SKM-1 treated with dmso at 0.1 percent for 144 hours (cell line): Measurements from ENCODE around the gene CBLIF.
"Not testable (repeated sequence)": the region's sequence is repeated elsewhere in the genome, so short reads cannot be mapped to it uniquely, and the experiment has no call there.

Experiments used
- DNase-seq: peaks from one replicate; lab custom pipeline; 2025; ENCODE audit not compliant: unreplicated experiment; lab: John Stamatoyannopoulos, UW

The CBLIF gene

GRCh38 chr11:59845399-59845798 is at the start of gene CBLIF:
CBLIF (minus strand) TSS chr11:59845499; CDS start chr11:59845453, 46 bp downstream.
- no peak for DNase-seq

GRCh38 chr11:59894616-59895015 is 49.3 kb upstream of the CBLIF start:
- DNase-seq, result no peak

DNA sequence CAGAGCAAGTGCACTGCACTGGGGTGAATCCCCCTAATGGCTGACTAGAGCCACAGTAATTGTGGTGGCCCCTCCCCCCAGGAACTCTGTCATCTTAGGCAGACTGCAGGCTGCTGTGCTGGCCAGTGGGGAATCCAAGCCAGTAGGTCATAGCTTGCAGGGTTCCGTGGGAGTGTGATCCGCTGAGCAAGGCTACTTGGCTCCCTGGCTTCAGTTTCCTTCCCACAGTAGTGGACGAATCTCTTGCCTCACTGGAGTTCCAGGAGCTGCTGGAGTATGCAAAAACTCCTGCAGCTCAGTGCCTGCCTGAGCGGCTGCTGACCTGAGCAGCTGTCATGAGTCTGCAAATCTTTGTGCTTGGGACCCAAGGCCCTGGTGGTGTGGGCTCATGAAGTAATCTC is 46.5 kb upstream of the CBLIF start:
- DNase-seq, result no peak

GRCh38 chr11:59887156-59887555 is 41.9 kb upstream of the CBLIF start:
- DNase-seq, result not testable (repeated sequence)

DNA sequence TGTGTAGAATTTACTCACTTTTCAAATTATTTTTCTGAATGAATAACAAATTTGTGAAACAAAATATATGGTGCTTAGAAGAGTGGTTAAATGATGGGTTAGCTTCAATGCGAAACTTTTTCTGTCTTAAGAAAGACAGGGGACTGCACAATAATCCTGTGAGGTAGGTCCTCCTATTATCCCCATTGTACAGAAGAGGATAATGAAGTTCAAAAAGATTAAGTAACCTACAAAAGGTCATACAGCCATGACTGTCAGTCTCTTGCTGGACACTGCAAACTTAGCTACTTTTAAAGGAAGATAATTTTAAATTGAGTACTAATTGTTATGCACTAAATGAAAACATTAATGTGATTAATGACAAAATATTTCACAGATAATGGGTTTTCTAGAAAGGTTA is 38.3 kb upstream of the CBLIF start:
- no peak for DNase-seq

DNA sequence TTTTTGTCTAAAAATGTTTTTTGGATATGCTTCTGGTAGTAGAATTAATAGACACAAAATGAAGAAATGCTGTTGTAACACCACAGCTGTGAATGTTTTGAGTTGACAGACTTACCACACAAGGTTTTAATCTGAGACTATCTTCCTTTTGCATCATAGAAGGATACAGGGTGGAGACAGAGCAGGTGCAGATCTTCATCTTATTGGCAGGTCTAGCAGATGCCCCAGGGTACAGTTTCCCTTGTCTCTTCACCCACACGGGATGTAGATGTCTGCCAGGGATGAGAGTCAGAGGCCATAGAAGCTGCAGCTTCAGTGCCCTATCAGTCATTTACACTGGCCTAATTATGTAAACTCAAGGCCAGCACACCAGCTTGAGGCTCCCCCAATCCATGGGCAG is 34.3 kb upstream of the CBLIF start:
- DNase-seq, result no peak

DNA sequence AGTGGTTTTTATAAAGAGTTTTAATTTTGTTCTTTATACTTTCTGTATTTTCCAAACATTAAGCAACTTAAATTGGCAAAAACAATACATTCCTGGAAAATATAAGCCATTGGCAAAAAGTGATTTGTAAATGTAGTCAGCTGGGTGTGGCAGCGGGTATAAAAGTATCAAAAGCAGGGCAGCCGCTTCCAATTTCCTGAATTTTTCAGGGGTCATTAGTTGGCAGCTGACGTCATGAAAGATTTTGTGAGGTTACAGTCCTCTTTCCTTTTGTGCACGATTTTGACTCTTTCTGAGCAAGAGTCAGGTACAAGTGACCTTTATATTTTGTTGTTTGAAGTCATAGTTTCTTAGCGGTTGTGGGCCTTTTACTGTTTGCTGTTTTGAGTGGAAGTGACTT is 33.3 kb upstream of the CBLIF start, which contains the start of gene OOSP3:
Gene OOSP3, plus strand, starts transcription at position 208 of the 400 bp plus-strand sequence. Its CDS starts 27 bp downstream, at position 235.
- DNase-seq, result no peak

- DNase-seq, result no peak
These were observed 32.5 kb upstream of the CBLIF start for GRCh38 chr11:59877784-59878183.

- no peak for DNase-seq
These were observed 32.0 kb upstream of the CBLIF start for GRCh38 chr11:59877325-59877724.

DNA sequence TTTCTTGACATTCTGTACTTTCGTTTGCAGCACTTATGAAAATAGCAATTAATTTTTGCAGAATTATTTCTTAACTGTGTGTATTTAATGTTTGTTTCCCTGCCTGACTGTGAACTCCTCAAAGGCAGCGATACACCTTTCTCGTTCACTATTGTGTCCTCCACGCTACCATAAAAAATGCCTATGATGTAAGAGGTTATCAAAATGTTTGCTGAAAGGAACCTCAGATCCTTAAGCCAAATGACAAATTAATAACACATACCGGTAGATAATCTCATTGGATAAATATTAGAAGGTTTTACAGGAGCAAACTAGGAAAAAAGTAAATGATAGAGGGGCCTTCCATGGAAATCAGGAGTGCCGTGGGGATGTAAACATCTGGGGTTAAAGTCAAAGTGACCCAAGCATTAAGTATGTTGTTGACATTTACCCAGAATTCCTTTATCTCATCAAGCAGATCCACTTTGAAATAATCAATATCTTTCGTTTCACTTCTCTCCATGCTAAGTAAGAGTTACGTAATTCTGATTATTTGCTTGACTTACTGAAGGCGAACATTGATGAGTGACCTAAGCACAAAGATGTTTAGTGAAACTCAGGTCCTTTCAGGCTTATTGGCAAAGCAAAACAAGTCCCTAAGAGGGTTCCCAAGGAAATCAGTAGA is 30.7 kb upstream of the CBLIF start:
- DNase-seq, result no peak

GRCh38 chr11:59872076-59872475 is 26.8 kb upstream of the CBLIF start:
- no peak for DNase-seq

DNA sequence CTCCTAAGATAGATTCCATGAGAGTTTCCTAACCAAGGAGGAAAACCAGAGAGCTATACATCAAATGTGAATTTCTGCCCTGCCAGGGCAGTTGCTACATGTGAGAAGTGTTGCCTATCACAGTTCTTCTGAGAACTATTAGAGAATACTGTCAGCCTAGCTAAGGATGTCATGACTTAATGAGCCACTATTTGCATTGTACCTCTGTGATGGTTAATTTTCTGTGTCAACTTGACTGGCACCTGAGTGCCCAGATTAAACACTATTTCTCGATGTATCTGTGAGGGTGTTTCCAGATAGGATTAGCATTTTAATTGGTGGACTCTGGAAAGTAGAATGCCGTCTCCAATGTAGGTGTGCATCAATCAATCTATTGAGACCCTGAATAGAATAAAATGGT is 22.6 kb upstream of the CBLIF start:
- no peak for DNase-seq

GRCh38 chr11:59866836-59867235 is 21.5 kb upstream of the CBLIF start:
- peak; percentile 54 for DNase-seq

DNA sequence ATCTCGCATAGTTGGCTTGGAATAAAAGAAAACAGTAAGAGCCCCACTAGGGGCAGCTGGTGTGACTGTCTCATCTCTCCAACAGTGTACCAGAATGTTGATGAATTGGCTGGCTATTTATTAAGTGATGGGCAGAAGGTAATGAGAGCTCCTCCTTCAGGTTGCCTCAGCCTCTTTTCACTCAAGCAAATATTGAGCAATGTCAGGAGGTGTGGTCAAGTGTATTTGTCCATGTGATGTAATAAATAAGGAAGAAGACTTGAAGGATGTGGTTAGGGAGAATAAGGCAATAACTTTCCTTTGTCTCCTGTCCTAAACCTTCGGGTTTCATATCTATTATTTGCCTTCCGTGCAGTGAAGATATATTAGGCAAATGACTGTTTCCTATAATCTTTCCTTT is 21.1 kb upstream of the CBLIF start, which contains the start of gene TCN1:
Gene TCN1, minus strand, starts transcription at position 91 of the 400 bp plus-strand sequence. Its CDS starts 17 bp downstream, at position 74.
- peak; percentile 97 for DNase-seq

DNA sequence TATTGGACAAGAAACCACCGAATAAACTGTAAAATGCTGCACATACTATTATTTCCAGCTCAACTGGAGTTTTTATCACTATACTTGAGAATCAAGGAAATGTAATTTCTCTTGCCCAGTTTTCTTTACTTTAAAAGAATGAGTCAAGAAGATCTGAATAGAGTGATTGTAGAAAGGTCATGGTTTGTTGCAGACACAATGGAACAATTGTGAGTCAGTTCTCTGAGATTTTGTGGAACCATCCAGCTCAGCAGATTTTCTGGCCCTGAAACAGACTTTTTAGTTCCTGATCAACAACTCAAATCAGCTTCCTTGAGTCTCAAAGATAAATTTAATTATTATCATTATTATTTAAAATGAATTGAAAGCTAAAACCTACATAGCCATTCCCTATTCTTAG is 19.7 kb upstream of the CBLIF start:
- DNase-seq, result no peak

DNA sequence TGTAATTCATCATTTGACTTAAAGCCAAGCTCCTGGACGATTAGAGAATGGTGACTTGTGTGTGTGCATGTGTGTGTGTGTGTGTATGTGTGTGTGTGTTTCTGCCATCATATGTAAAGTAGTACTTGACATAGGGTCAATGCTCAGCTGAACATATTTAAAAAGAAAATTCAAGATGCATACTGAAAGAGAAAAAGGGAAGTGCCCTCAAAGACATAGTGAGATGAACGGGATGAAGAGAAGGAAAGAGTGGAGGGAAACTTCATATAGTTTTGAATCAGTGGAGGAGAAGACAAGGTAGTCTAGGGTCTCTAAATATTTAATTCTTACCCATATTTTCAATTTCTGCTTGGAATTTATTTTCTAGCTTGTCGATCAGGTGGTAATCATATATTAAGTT is 17.0 kb upstream of the CBLIF start:
- no peak for DNase-seq

DNA sequence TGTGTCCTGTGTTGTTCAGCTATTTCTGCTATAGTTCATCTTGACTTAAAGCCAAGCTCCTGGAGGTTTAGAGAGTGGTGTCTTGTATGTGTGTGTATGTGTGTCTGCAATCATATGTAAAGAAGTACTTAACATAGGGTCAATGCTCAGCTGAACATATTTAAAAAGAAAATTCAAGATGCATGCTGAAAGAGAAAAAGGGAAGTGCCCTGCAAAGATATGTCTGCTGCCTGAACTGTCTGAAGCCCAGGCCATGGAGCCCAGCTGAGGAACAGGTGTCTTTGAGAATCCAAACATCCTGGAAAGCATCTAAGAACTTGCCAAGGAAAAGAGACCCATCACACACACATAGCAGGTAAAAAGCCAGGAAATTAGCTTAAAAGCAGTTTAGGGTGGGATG is 14.4 kb upstream of the CBLIF start:
- DNase-seq, result no peak

GRCh38 chr11:59857439-59858434 is 12.4 kb upstream of the CBLIF start:
- DNase-seq, result no peak

- DNase-seq, result no peak
These were observed 9.6 kb upstream of the CBLIF start for GRCh38 chr11:59854871-59855270.

GRCh38 chr11:59851416-59851815 is 6.1 kb upstream of the CBLIF start:
- not testable (repeated sequence) for DNase-seq

GRCh38 chr11:59849551-59849950 is 4.3 kb upstream of the CBLIF start:
- not testable (repeated sequence) for DNase-seq

DNA sequence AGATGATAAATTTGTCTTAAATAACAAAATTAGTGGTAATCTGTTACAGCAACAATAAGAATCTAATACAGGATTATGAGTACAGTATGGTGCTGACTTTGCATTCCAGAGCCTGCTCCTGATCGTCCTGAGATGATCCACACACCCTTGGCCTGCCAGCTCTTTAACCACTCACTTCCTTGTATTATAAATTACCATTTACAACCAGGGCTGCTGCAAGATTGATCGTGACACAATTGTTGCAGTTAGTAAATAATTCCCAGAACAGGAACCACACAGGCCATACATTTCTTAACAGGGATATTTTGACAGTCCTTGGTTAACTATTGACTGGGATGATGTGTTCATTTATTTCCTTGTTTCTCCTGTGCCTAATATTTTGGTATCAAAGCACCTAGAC is 3.8 kb upstream of the CBLIF start:
- no peak for DNase-seq
